ENCODE measurements around the gene SLC35F3. TPM values are rescaled to one million over a fixed set of nuclear protein-coding genes. Genes with fewer than 3 reads are reported as not detected.

The SLC35F3 gene
- total RNA-seq, 1 experiment from 2014 or later: 0.94 TPM

- ATAC-seq (no peak), DNase-seq (ENCODE audit: low spot score) (no peak)
- no peaks in the 10 kb centered on the region for H3K36me3 Mint-ChIP-seq
- H3K27ac Mint-ChIP-seq: no peak overlapping the region
- no peaks in the 10 kb centered on the region for H3K9me3 Mint-ChIP-seq
- no peak overlapping the region for H3K4me3 Mint-ChIP-seq
- H3K27me3 Mint-ChIP-seq (ENCODE audit: low read depth): peaks cover 59% of the 10 kb centered on the region
- peaks cover 10% of the 10 kb centered on the region for H3K4me1 Mint-ChIP-seq
- ChIA-PET POLR2A (no interaction called here), CTCF (interaction anchor here (0.9 kb wide), 1 partner anchor 466 kb away, joined by 3 read pairs; no protein-coding TSS in a partner anchor)
- TF ChIP-seq CREM (CRISPR knock-in tag; IDR thresholded peaks at IDR 0.05): no peak
These were observed 2.7 kb downstream of the SLC35F3 start for GRCh38 chr1:233907151-233907550.

GRCh38 chr1:233908092-233908491, 3.6 kb downstream of the SLC35F3 start:
- CTCF ChIA-PET: no interaction called here
- no peak overlapping the region for H3K4me3 Mint-ChIP-seq

More at GRCh38 chr1:233908092-233908491, 3.6 kb downstream of the SLC35F3 start:
- Mint-ChIP-seq H3K36me3 (no peaks in the 10 kb centered on the region), H3K27ac (no peak overlapping the region), H3K27me3 (ENCODE audit: low read depth) (peaks cover 49% of the 10 kb centered on the region), H3K4me1 (peaks cover 10% of the 10 kb centered on the region), H3K9me3 (no peaks in the 10 kb centered on the region)
- ATAC-seq (no peak), DNase-seq (ENCODE audit: low spot score) (no peak)
- TF ChIP-seq ZSCAN18 (CRISPR knock-in tag; IDR thresholded peaks at IDR 0.05) (no peak), ZNF512 (CRISPR knock-in tag; IDR thresholded peaks at IDR 0.05; ENCODE audit: borderline replicate concordance) (no peak), SP1 (CRISPR knock-in tag; conservative IDR thresholded peaks at IDR 0.05) (no peak), HMGXB4 (CRISPR knock-in tag; IDR thresholded peaks at IDR 0.05) (no peak), SMAD3 (CRISPR knock-in tag; IDR thresholded peaks at IDR 0.05; ENCODE audit: borderline replicate concordance) (no peak), E2F5 (CRISPR knock-in tag; IDR thresholded peaks at IDR 0.05) (no peak), GABPB1 (CRISPR knock-in tag; IDR thresholded peaks at IDR 0.05) (no peak), GTF2I (CRISPR knock-in tag; conservative IDR thresholded peaks at IDR 0.05) (no peak), NFE2L1 (CRISPR knock-in tag; IDR thresholded peaks at IDR 0.05) (no peak), ATF1 (CRISPR knock-in tag; IDR thresholded peaks at IDR 0.05) (no peak), ZNF425 (CRISPR knock-in tag; conservative IDR thresholded peaks at IDR 0.05) (no peak)
- POLR2A ChIA-PET: no interaction called here
